ENCODE data around the gene ODC1. TPM values are rescaled to one million over a fixed set of nuclear protein-coding genes. Genes with fewer than 3 reads are reported as not detected.

Gene ODC1
- total RNA-seq, 3 donors from 2014 or later = 581 to 619 (median 602) TPM

GRCh38 chr2:10486091-10486490, 38.0 kb upstream of the ODC1 start:
- no peak for DNase-seq
- Mint-ChIP-seq H3K9me3 (no peaks in the 10 kb centered on the region), H3K4me3 (no peak overlapping the region), H3K4me1 (ENCODE audit: low read depth) (peaks cover 6% of the 10 kb centered on the region), H3K36me3 (ENCODE audit: insufficient read depth) (no peaks in the 10 kb centered on the region), H3K27me3 (ENCODE audit: low read depth) (peaks cover 9% of the 10 kb centered on the region)
- no peak for ATAC-seq

DNA sequence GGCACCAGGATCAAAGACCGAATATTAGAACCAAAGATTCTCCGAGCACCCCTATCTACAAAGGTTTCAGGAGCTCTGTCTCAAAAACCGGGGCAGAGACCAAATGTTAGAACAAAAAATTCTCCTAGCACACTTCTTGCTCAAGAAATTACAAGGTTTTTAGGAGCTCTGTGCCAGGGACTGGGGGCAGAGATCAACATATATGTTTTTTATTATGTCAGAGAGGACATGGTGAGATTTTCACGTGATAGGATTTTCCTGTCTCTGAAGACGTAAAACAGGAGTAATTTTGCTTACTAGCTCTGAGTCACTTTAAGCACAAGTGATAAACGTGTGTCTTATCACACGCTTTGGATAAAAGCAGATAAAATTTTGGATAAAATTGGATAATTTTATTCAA, 34.8 kb upstream of the ODC1 start:
- DNase-seq = no peak
- no peak for ATAC-seq
- no peaks in the 10 kb centered on the region for H3K36me3 Mint-ChIP-seq (ENCODE audit: insufficient read depth)
- no peaks in the 10 kb centered on the region for H3K9me3 Mint-ChIP-seq
- H3K27me3 Mint-ChIP-seq (ENCODE audit: low read depth) = peaks cover 3% of the 10 kb centered on the region
- peaks cover 5% of the 10 kb centered on the region for H3K4me1 Mint-ChIP-seq (ENCODE audit: low read depth)
- H3K4me3 Mint-ChIP-seq = no peak overlapping the region

DNA sequence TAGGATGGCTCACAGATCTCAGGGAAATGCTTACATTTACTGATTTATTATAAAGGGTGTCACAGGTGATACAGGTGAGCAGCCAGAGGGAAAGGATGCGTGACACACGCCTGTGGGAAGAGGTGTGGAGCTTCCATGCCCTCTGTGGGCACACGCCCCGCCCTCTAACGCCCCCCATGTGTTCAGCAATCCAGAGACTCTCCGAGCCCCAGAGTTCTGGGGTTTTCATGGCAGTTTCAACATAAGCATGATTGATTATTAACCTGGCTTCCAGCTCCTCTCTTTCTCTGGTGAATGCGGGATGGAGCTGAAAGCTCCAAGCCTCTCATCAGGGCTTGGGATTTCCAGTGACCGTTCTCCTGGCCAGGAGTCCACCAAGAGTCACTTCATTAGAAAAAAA, 34.3 kb upstream of the ODC1 start:
- H3K4me3 Mint-ChIP-seq = no peak overlapping the region
- peaks cover 5% of the 10 kb centered on the region for H3K4me1 Mint-ChIP-seq (ENCODE audit: low read depth)
- no peaks in the 10 kb centered on the region for H3K36me3 Mint-ChIP-seq (ENCODE audit: insufficient read depth)
- DNase-seq (no peak), ATAC-seq (no peak)
- no peaks in the 10 kb centered on the region for H3K9me3 Mint-ChIP-seq
- H3K27me3 Mint-ChIP-seq (ENCODE audit: low read depth) = peaks cover 3% of the 10 kb centered on the region

- DNase-seq = no peak
- no peak overlapping the region for H3K4me3 Mint-ChIP-seq
- no peak for ATAC-seq
- peaks cover 7% of the 10 kb centered on the region for H3K4me1 Mint-ChIP-seq (ENCODE audit: low read depth)
- H3K27me3 Mint-ChIP-seq (ENCODE audit: low read depth) = peaks cover 3% of the 10 kb centered on the region
- no peaks in the 10 kb centered on the region for H3K9me3 Mint-ChIP-seq
- H3K36me3 Mint-ChIP-seq (ENCODE audit: insufficient read depth) = no peaks in the 10 kb centered on the region
Observed at GRCh38 chr2:10481666-10482157, 33.6 kb upstream of the ODC1 start.

DNA sequence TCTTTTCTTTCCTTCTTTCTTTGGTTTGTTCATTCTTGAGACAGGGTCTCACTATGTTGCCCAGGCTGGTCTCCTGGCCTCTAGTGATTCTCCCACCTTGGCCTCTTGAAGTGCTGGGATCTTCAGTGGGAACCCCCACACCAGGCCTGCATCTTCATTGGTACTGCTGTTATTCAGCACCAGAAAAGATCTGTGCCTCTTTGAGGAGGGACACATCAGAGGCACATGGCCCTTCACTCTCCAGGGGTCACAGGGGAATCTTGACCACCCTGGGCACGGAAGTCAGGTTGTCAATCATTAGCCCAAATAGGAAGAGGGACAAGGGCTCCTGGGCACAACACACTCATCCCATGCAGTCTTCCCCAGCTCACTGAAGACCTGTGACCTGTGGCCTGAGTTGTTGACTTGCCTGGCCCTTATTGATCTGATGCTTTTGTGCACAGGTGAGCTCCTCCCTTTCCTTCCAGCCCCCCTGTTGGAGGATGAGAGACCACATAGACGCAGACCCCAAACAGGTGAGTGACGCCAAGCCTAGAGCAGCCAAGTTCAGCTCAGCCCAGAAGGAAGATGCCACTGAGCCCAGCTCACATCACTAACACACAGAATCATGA, 33.0 kb upstream of the ODC1 start:
- Mint-ChIP-seq H3K27me3 (ENCODE audit: low read depth) (peaks cover 3% of the 10 kb centered on the region), H3K4me1 (ENCODE audit: low read depth) (peaks cover 6% of the 10 kb centered on the region), H3K36me3 (ENCODE audit: insufficient read depth) (no peaks in the 10 kb centered on the region), H3K9me3 (no peaks in the 10 kb centered on the region), H3K4me3 (no peak overlapping the region)
- DNase-seq (no peak), ATAC-seq (no peak)

- H3K27me3 Mint-ChIP-seq (ENCODE audit: low read depth) = peaks cover 3% of the 10 kb centered on the region
- no peak for DNase-seq
Observed at GRCh38 chr2:10480359-10480949, 32.3 kb upstream of the ODC1 start.

DNA sequence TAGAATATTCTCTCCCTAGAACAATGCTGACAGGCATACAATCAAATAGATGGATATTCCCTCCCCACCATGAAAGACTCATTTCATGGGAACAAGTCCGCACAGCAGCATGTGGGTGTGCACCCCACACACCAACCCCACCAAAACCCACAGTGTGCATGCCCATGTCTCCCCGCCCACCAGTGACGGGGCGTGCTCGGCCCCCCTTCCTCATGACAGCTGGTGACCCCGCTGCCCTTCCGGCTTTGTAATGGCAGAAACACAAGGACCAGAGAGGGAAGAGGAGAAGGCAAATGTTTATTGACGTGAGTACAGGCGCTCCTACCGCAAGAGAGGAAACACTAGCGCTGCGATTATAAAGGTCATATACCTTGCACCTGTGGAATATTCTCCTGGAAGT, 30.8 kb upstream of the ODC1 start:
- no peaks in the 10 kb centered on the region for H3K9me3 Mint-ChIP-seq
- no peaks in the 10 kb centered on the region for H3K36me3 Mint-ChIP-seq (ENCODE audit: insufficient read depth)
- peaks cover 2% of the 10 kb centered on the region for H3K27me3 Mint-ChIP-seq (ENCODE audit: low read depth)
- DNase-seq = no peak
- H3K4me3 Mint-ChIP-seq = no peak overlapping the region
- no peak for ATAC-seq
- peaks cover 6% of the 10 kb centered on the region for H3K4me1 Mint-ChIP-seq (ENCODE audit: low read depth)

More at GRCh38 chr2:10480359-10480949, 32.3 kb upstream of the ODC1 start:
- no peak for ATAC-seq
- H3K36me3 Mint-ChIP-seq (ENCODE audit: insufficient read depth) = no peaks in the 10 kb centered on the region
- no peaks in the 10 kb centered on the region for H3K9me3 Mint-ChIP-seq
- peaks cover 6% of the 10 kb centered on the region for H3K4me1 Mint-ChIP-seq (ENCODE audit: low read depth)
- H3K4me3 Mint-ChIP-seq = no peak overlapping the region

DNA sequence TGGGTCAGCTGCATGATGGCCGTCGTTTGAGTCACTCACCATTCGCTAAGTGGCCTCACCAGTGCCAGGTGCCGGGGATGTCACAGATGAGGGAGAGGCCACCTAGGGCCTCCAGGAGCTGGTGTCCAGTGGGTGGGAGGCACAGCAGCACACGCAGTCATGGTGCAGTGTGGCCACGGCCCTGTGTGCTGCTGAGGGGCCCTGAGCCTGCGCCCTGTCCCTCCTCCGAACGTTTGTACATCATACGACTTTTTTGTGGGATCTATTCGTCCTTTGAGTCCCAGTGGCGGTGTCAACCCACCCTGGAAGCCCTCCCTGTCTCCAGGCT, 30.1 kb upstream of the ODC1 start:
- H3K4me3 Mint-ChIP-seq = no peak overlapping the region
- peaks cover 6% of the 10 kb centered on the region for H3K4me1 Mint-ChIP-seq (ENCODE audit: low read depth)
- H3K27me3 Mint-ChIP-seq (ENCODE audit: low read depth) = peaks cover 2% of the 10 kb centered on the region
- no peak for ATAC-seq
- no peaks in the 10 kb centered on the region for H3K9me3 Mint-ChIP-seq
- no peaks in the 10 kb centered on the region for H3K36me3 Mint-ChIP-seq (ENCODE audit: insufficient read depth)
- DNase-seq = no peak

DNA sequence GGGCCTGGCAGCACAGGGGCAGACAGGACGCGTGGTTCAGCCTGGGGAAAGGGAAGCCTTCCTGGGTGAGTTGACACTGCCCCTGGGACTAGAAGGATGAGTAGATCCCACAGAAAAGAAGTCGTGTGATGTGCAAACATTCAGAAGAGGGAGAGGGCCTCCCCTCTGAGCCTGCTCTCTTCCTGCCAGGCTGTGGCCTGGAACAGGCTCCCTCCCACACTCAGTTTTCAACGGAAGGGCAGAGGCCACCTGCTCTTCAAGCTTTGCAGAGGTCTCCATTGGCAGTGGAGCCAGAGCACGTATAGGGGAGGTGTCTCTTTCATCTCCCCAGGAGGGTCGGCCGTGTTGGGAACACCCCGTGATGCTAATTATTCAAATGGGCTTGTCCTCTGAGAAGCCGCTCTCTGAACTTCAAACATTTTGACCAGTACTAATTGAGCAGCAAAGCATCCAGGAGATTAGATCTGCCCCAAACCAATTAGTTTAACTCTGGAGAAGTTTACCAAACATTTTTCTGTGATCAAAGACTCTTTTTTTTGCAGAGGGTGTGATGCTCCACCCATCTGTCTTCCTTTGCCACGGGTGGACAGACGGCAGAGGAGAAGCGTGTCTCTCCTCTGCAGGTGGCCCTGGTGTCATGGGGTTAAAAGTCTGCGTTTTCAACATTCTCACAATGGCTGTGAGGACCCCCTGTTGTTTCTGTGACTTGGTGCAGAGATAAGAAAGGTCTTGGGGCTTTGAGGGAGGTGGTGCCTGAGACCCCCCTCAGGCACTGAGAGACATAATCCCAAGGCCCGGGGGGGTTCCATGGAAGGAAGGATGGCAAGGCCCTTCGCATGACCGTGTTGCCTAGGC, 29.5 kb upstream of the ODC1 start:
- ATAC-seq (peak; percentile 21 to 32), DNase-seq (no peak)
- no peaks in the 10 kb centered on the region for H3K36me3 Mint-ChIP-seq (ENCODE audit: insufficient read depth)
- no peak overlapping the region for H3K4me3 Mint-ChIP-seq
- peaks cover 6% of the 10 kb centered on the region for H3K4me1 Mint-ChIP-seq (ENCODE audit: low read depth)
- no peaks in the 10 kb centered on the region for H3K9me3 Mint-ChIP-seq
- H3K27me3 Mint-ChIP-seq (ENCODE audit: low read depth) = peaks cover 2% of the 10 kb centered on the region

- DNase-seq (no peak), ATAC-seq (peak in 1 of 2 donors; percentile 28)
- Mint-ChIP-seq H3K27me3 (ENCODE audit: low read depth) (peaks cover 2% of the 10 kb centered on the region), H3K9me3 (no peaks in the 10 kb centered on the region), H3K4me1 (ENCODE audit: low read depth) (peaks cover 6% of the 10 kb centered on the region), H3K4me3 (no peak overlapping the region), H3K36me3 (ENCODE audit: insufficient read depth) (no peaks in the 10 kb centered on the region)
Observed at GRCh38 chr2:10476723-10477442, 28.8 kb upstream of the ODC1 start.

- H3K27me3 Mint-ChIP-seq (ENCODE audit: low read depth) = no peaks in the 10 kb centered on the region
- H3K4me3 Mint-ChIP-seq = no peak overlapping the region
- no peaks in the 10 kb centered on the region for H3K9me3 Mint-ChIP-seq
- DNase-seq (no peak), ATAC-seq (no peak)
- no peaks in the 10 kb centered on the region for H3K36me3 Mint-ChIP-seq (ENCODE audit: insufficient read depth)
- H3K4me1 Mint-ChIP-seq (ENCODE audit: low read depth) = peaks cover 6% of the 10 kb centered on the region
Observed at GRCh38 chr2:10475811-10476660, 27.9 kb upstream of the ODC1 start.

GRCh38 chr2:10475221-10475722, 27.1 kb upstream of the ODC1 start:
- ATAC-seq = no peak
- no peak for DNase-seq
- Mint-ChIP-seq H3K4me3 (no peak overlapping the region), H3K27me3 (ENCODE audit: low read depth) (no peaks in the 10 kb centered on the region), H3K9me3 (no peaks in the 10 kb centered on the region), H3K4me1 (ENCODE audit: low read depth) (peaks cover 6% of the 10 kb centered on the region), H3K36me3 (ENCODE audit: insufficient read depth) (no peaks in the 10 kb centered on the region)

DNA sequence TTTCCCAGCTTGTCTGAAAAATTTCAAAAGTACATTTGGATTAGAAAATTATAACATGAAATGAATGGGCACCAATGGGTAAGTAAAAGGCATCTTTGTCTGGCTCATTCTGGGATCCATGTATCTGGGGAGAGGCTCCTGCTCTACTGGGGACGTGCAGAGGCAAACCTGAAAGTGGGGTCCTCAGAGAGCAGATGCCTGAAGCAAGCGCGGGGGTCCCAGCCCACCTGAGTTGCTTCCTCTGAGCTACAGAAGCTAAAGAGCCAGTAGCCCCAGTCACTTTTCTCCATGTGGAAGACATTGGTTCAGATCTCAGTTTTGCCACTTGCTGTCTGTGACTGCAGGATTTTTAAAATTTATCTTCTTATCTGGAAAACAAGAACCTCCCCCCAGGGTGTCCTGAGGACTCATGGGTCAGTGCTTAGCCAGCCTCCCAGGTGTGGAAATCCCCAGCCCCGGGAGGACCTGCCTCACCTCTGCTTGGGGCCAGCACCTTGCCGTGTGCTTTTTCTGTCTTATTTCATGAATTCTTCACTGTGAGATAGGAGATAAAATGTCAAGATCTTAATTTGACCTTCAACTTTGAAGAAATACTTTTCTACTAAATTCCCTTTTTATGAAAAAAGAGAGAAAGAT, 25.1 kb upstream of the ODC1 start:
- H3K4me3 Mint-ChIP-seq = no peak overlapping the region
- ATAC-seq (no peak), DNase-seq (no peak)
- peaks cover 6% of the 10 kb centered on the region for H3K4me1 Mint-ChIP-seq (ENCODE audit: low read depth)
- no peaks in the 10 kb centered on the region for H3K9me3 Mint-ChIP-seq
- H3K36me3 Mint-ChIP-seq (ENCODE audit: insufficient read depth) = no peaks in the 10 kb centered on the region
- no peaks in the 10 kb centered on the region for H3K27me3 Mint-ChIP-seq (ENCODE audit: low read depth)
